AG09319 (cell line): ENCODE measurements around the gene PHB1.

Experiments used
- DNase-seq: peaks from one replicate; pipeline ENCODE4 v3.0.0-alpha.2; 2010; ENCODE audit warnings: low read depth; ENCODE audit errors: extremely low read depth
- TF ChIP-seq, protein P1 (sequence below): IDR thresholded peaks from 2 replicates; pipeline ENCODE4 v1.5.1; 2011; ENCODE audit warnings: low read depth, mild to moderate bottlenecking, inconsistent platforms, low read length, moderate library complexity

PHB1 gene

DNA sequence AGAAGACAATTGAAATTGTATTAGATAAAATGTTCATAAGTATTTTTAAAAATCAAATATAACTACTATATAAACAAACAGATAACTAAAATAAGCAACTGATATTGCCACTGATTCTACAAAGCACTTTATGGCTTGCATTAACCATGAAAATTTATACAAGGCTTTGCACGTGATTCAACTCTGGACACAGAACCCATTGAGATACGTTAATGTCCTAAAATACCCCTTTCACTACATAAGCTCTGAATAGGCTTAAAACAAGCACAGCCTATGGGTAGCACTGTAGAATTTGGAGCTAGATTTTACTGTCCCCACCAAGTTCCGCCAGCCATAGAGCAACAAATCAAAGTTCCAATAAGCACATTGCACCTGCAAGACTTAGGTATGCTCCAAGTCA, 57.2 kb downstream of the PHB1 start:
- TF ChIP-seq, protein P1, sequence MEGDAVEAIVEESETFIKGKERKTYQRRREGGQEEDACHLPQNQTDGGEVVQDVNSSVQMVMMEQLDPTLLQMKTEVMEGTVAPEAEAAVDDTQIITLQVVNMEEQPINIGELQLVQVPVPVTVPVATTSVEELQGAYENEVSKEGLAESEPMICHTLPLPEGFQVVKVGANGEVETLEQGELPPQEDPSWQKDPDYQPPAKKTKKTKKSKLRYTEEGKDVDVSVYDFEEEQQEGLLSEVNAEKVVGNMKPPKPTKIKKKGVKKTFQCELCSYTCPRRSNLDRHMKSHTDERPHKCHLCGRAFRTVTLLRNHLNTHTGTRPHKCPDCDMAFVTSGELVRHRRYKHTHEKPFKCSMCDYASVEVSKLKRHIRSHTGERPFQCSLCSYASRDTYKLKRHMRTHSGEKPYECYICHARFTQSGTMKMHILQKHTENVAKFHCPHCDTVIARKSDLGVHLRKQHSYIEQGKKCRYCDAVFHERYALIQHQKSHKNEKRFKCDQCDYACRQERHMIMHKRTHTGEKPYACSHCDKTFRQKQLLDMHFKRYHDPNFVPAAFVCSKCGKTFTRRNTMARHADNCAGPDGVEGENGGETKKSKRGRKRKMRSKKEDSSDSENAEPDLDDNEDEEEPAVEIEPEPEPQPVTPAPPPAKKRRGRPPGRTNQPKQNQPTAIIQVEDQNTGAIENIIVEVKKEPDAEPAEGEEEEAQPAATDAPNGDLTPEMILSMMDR = no peak
- DNase-seq = no peak

DNA sequence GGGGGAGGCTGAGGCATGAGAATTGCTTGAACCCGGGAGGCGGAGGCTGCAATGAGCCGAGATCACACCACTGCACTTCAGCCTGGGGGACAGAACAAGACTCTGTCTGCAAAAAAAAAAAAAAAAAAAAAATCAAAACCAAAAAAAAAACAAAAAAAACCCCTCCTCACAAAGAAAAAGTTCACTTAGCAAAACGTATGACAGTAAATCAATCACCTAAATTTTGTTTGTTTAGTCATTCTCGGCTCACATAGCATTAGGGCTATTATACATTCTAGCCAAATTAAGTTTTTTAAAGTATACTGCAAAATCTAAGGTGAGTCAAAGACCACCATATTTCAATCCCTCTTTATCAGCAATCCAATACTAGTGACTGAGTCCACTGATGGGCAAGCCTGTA, 58.4 kb downstream of the PHB1 start:
- no peak for DNase-seq
- TF ChIP-seq, protein P1 = no peak
